ENCODE results near the gene REEP1. TPM values are rescaled to one million over a fixed set of nuclear protein-coding genes. Genes with fewer than 3 reads are reported as not detected.

The REEP1 gene
- polyA plus RNA-seq, 1 donor (not counting 4 experiments of a cell fraction or from before 2014, with no cell fraction given), result 0.30 TPM

DNA sequence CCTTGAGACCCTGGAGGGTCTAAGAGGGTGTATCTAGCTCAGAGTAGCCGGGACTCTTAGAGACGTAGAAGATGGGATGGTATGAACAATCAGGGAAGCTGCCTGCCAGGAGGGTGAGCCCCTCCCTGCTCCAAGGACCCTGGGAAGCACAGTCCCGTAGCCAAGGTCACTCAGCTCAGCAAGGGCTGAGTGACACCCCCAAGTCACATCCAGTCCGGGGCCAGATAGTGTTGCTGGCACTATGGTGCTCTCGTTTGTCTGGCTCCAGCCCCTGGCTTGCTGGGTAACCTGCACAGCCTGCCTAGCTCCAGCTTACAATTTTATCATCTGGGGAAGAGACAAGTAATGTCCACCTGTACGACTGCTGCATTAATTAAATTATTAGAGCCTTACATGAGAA, 22.3 kb downstream of the REEP1 start:
- no peak overlapping the region for H3K4me2 ChIP-seq (ENCODE audit: control insufficient read depth, extremely low read depth, insufficient read depth, low read depth, low read length)
- H3K36me3 ChIP-seq (ENCODE audit: control insufficient read depth in 2 of 2, extremely low read depth in 1 of 2, insufficient read depth in 2 of 2, low read length in 2 of 2), result no peaks in the 10 kb centered on the region
- no peak overlapping the region for H3K27ac ChIP-seq (ENCODE audit: control insufficient read depth, insufficient read depth, low read length)
- H3K9me1 ChIP-seq (ENCODE audit: control insufficient read depth, extremely low read depth, insufficient read depth, low read length), result no peaks in the 10 kb centered on the region
- H3K4me3 ChIP-seq (ENCODE audit: control insufficient read depth in 2 of 3, extremely low read depth in 1 of 3, insufficient read depth in 2 of 3, low read depth in 1 of 3, low read length in 3 of 3), result no peak overlapping the region
- no peaks in the 10 kb centered on the region for H3K79me2 ChIP-seq (ENCODE audit: control insufficient read depth, insufficient read depth, low read length)
- H2AFZ ChIP-seq (ENCODE audit: control insufficient read depth, low read length), result no peak overlapping the region
- H3K9ac ChIP-seq (ENCODE audit: control insufficient read depth, extremely low read depth, insufficient read depth, low read length), result no peak overlapping the region
- DNase-seq (ENCODE audit: low read depth, low spot score) (no peak), FAIRE-seq (no peak)
- H3K4me1 ChIP-seq (ENCODE audit: control insufficient read depth, extremely low read depth, insufficient read depth, low read length), result no peaks in the 10 kb centered on the region
- H3K27me3 ChIP-seq (ENCODE audit: control insufficient read depth, extremely low read depth, insufficient read depth, low read length), result peaks cover 8% of the 10 kb centered on the region
- no peaks in the 10 kb centered on the region for H3K9me3 ChIP-seq (ENCODE audit: control insufficient read depth, low read depth, low read length)
- no peak for TF ChIP-seq EZH2 (IDR thresholded peaks at IDR 0.05; ENCODE audit: low read length)
- TF ChIP-seq, protein P1, sequence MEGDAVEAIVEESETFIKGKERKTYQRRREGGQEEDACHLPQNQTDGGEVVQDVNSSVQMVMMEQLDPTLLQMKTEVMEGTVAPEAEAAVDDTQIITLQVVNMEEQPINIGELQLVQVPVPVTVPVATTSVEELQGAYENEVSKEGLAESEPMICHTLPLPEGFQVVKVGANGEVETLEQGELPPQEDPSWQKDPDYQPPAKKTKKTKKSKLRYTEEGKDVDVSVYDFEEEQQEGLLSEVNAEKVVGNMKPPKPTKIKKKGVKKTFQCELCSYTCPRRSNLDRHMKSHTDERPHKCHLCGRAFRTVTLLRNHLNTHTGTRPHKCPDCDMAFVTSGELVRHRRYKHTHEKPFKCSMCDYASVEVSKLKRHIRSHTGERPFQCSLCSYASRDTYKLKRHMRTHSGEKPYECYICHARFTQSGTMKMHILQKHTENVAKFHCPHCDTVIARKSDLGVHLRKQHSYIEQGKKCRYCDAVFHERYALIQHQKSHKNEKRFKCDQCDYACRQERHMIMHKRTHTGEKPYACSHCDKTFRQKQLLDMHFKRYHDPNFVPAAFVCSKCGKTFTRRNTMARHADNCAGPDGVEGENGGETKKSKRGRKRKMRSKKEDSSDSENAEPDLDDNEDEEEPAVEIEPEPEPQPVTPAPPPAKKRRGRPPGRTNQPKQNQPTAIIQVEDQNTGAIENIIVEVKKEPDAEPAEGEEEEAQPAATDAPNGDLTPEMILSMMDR (optimal IDR thresholded peaks at IDR 0.05 in 1 of 3, IDR thresholded peaks at IDR 0.05 in 1 of 3, conservative IDR thresholded peaks at IDR 0.05 in 1 of 3; ENCODE audit: extremely low read depth in 1 of 3, insufficient read depth in 2 of 3, low read length in 3 of 3), result no peak
- dilution Hi-C loops (cut with MboI; ENCODE audit: extremely low pct_ligation_motif_present, low sequenced_read_pairs), result no loop called here
- H4K20me1 ChIP-seq (ENCODE audit: control insufficient read depth, extremely low read depth, insufficient read depth, low read length), result no peaks in the 10 kb centered on the region

DNA sequence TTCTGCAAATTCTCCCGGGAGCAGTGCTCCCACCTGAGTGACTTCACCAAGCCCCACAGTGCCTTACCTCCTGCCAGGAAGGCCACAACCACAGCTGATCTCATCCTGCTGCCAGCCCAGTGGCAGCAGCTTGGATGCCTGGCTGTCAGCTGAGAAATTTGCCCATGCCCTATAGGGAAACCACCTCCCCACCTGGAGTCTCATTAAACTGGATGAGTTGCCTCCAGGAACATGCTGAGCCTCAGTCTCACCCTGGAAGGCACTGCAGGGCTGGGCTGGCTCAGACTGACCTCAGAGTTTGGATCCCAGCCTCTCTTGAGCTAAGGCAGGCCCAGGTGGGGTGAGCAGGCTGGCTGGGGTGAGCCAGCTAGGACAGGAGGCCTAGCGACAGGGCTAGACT, 23.3 kb downstream of the REEP1 start:
- Histone ChIP-seq H3K36me3 (ENCODE audit: control insufficient read depth in 2 of 2, extremely low read depth in 1 of 2, insufficient read depth in 2 of 2, low read length in 2 of 2) (no peaks in the 10 kb centered on the region), H3K4me3 (ENCODE audit: control insufficient read depth in 2 of 3, extremely low read depth in 1 of 3, insufficient read depth in 2 of 3, low read depth in 1 of 3, low read length in 3 of 3) (no peak overlapping the region), H3K79me2 (ENCODE audit: control insufficient read depth, insufficient read depth, low read length) (no peaks in the 10 kb centered on the region), H3K9me1 (ENCODE audit: control insufficient read depth, extremely low read depth, insufficient read depth, low read length) (no peaks in the 10 kb centered on the region), H3K9ac (ENCODE audit: control insufficient read depth, extremely low read depth, insufficient read depth, low read length) (no peak overlapping the region), H4K20me1 (ENCODE audit: control insufficient read depth, extremely low read depth, insufficient read depth, low read length) (no peaks in the 10 kb centered on the region), H3K9me3 (ENCODE audit: control insufficient read depth, low read depth, low read length) (no peaks in the 10 kb centered on the region), H3K4me2 (ENCODE audit: control insufficient read depth, extremely low read depth, insufficient read depth, low read depth, low read length) (no peak overlapping the region), H3K4me1 (ENCODE audit: control insufficient read depth, extremely low read depth, insufficient read depth, low read length) (no peaks in the 10 kb centered on the region), H3K27me3 (ENCODE audit: control insufficient read depth, extremely low read depth, insufficient read depth, low read length) (peaks cover 4% of the 10 kb centered on the region), H2AFZ (ENCODE audit: control insufficient read depth, low read length) (no peak overlapping the region), H3K27ac (ENCODE audit: control insufficient read depth, insufficient read depth, low read length) (no peak overlapping the region)
- no peak for DNase-seq (ENCODE audit: low read depth, low spot score)
- no peak for FAIRE-seq
- no peak for TF ChIP-seq EZH2 (IDR thresholded peaks at IDR 0.05; ENCODE audit: low read length)
- TF ChIP-seq, protein P1 (optimal IDR thresholded peaks at IDR 0.05 in 1 of 3, IDR thresholded peaks at IDR 0.05 in 1 of 3, conservative IDR thresholded peaks at IDR 0.05 in 1 of 3; ENCODE audit: extremely low read depth in 1 of 3, insufficient read depth in 2 of 3, low read length in 3 of 3), result no peak
- dilution Hi-C loops (cut with MboI; ENCODE audit: extremely low pct_ligation_motif_present, low sequenced_read_pairs), result no loop called here

All from keratinocyte (primary cell).